Measurements from ENCODE around the gene SH3RF3. TPM values are rescaled to one million over a fixed set of nuclear protein-coding genes. Genes with fewer than 3 reads are reported as not detected.

The SH3RF3 gene
- total RNA-seq, 1 donor from 2014 or later, result 10.8 TPM

- intact Hi-C loops (cut with DNase I), result no loop called here
- Histone ChIP-seq H3K27me3 (no peaks in the 10 kb centered on the region), H3K36me3 (peaks cover 0 to 8% of the 10 kb centered on the region in 2 donors), H3K9me3 (no peaks in the 10 kb centered on the region), H3K4me3 (no peak overlapping the region), H3K4me1 (no peaks in the 10 kb centered on the region), H3K27ac (no peak overlapping the region)
- peak in 1 of 2 donors; percentile 52 for DNase-seq (ENCODE audit: extremely low spot score in 2 of 2)
- TF ChIP-seq CTCF (IDR thresholded peaks at IDR 0.05), result no peak
- TF ChIP-seq POLR2AphosphoS5 (IDR thresholded peaks at IDR 0.05; ENCODE audit: insufficient read depth in 1 of 2, low read depth in 1 of 2), result no peak
- no peak for TF ChIP-seq POLR2A (IDR thresholded peaks at IDR 0.05)
These were observed 245.6 kb downstream of the SH3RF3 start for GRCh38 chr2:109374548-109375130.

- Histone ChIP-seq H3K27me3 (no peaks in the 10 kb centered on the region), H3K27ac (no peak overlapping the region), H3K9me3 (no peaks in the 10 kb centered on the region), H3K4me1 (no peaks in the 10 kb centered on the region), H3K36me3 (peaks cover 0 to 8% of the 10 kb centered on the region in 2 donors), H3K4me3 (no peak overlapping the region)
- DNase-seq (ENCODE audit: extremely low spot score in 2 of 2), result peak in 1 of 2 donors; percentile 52
- no peak for TF ChIP-seq CTCF (IDR thresholded peaks at IDR 0.05)
- no peak for TF ChIP-seq POLR2AphosphoS5 (IDR thresholded peaks at IDR 0.05; ENCODE audit: insufficient read depth in 1 of 2, low read depth in 1 of 2)
- no peak for TF ChIP-seq POLR2A (IDR thresholded peaks at IDR 0.05)
- intact Hi-C loops (cut with DNase I), result no loop called here
These were observed 246.1 kb downstream of the SH3RF3 start for GRCh38 chr2:109375131-109375561.

GRCh38 chr2:109375656-109376055 lies 246.7 kb downstream of the SH3RF3 start:
- intact Hi-C loops (cut with DNase I), result no loop called here
- Histone ChIP-seq H3K4me1 (no peaks in the 10 kb centered on the region), H3K9me3 (no peaks in the 10 kb centered on the region), H3K4me3 (no peak overlapping the region), H3K27ac (no peak overlapping the region), H3K36me3 (peaks cover 0 to 8% of the 10 kb centered on the region in 2 donors), H3K27me3 (no peaks in the 10 kb centered on the region)
- no peak for DNase-seq (ENCODE audit: extremely low spot score in 2 of 2)
- no peak for TF ChIP-seq POLR2AphosphoS5 (IDR thresholded peaks at IDR 0.05; ENCODE audit: insufficient read depth in 1 of 2, low read depth in 1 of 2)
- no peak for TF ChIP-seq CTCF (IDR thresholded peaks at IDR 0.05)
- no peak for TF ChIP-seq POLR2A (IDR thresholded peaks at IDR 0.05)

- Histone ChIP-seq H3K36me3 (peaks cover 0 to 8% of the 10 kb centered on the region in 2 donors), H3K27ac (no peak overlapping the region), H3K9me3 (no peaks in the 10 kb centered on the region), H3K4me1 (no peaks in the 10 kb centered on the region), H3K4me3 (no peak overlapping the region), H3K27me3 (no peaks in the 10 kb centered on the region)
- DNase-seq (ENCODE audit: extremely low spot score in 2 of 2), result no peak
- TF ChIP-seq POLR2AphosphoS5 (IDR thresholded peaks at IDR 0.05; ENCODE audit: insufficient read depth in 1 of 2, low read depth in 1 of 2), result no peak
- TF ChIP-seq POLR2A (IDR thresholded peaks at IDR 0.05), result no peak
- no peak for TF ChIP-seq CTCF (IDR thresholded peaks at IDR 0.05)
- intact Hi-C loops (cut with DNase I), result no loop called here
These were observed 247.1 kb downstream of the SH3RF3 start for GRCh38 chr2:109376115-109376514.

- H3K4me1 ChIP-seq, result no peaks in the 10 kb centered on the region
- H3K27ac ChIP-seq, result no peak overlapping the region
- TF ChIP-seq POLR2A (IDR thresholded peaks at IDR 0.05), result no peak
- no peak for TF ChIP-seq CTCF (IDR thresholded peaks at IDR 0.05)
- TF ChIP-seq POLR2AphosphoS5 (IDR thresholded peaks at IDR 0.05; ENCODE audit: insufficient read depth in 1 of 2, low read depth in 1 of 2), result no peak
- intact Hi-C loops (cut with DNase I), result no loop called here
- no peaks in the 10 kb centered on the region for H3K27me3 ChIP-seq
- H3K4me3 ChIP-seq, result no peak overlapping the region
- H3K9me3 ChIP-seq, result no peaks in the 10 kb centered on the region
- H3K36me3 ChIP-seq, result peaks cover 0 to 8% of the 10 kb centered on the region in 2 donors
- DNase-seq (ENCODE audit: extremely low spot score in 2 of 2), result no peak
These were observed 247.9 kb downstream of the SH3RF3 start for GRCh38 chr2:109376796-109377495.

All from vagina (tissue), 2 donors.